Mesothelial cell of epicardium (in vitro differentiated cells): Measurements from ENCODE around the gene RRBP1. TPM values are rescaled to one million over a fixed set of nuclear protein-coding genes. Genes with fewer than 3 reads are reported as not detected.

Source experiments
- DNase-seq, 2 experiments: peaks; one replicate each; pipeline ENCODE4 v3.0.0; 2021; ENCODE audit warnings: low spot score in 2 of 2; ENCODE audit not compliant: unreplicated experiment in 2 of 2
- H3K27ac Mint-ChIP-seq: 2 replicates; pipeline ENCODE4 v1.8.0; 2021; ENCODE audit warnings: mixed read lengths
- H3K27me3 Mint-ChIP-seq: 2 replicates; pipeline ENCODE4 v1.8.0; 2021; ENCODE audit warnings: low read depth, mixed read lengths
- H3K36me3 Mint-ChIP-seq: 2 replicates; pipeline ENCODE4 v1.8.0; 2021; ENCODE audit warnings: mixed read lengths
- H3K4me1 Mint-ChIP-seq: 2 replicates; pipeline ENCODE4 v1.8.0; 2021; ENCODE audit warnings: mixed read lengths
- H3K4me3 Mint-ChIP-seq: 2 replicates; pipeline ENCODE4 v1.8.0; 2021; ENCODE audit warnings: mild to moderate bottlenecking, moderate library complexity, mixed read lengths
- H3K9me3 Mint-ChIP-seq: 2 replicates; pipeline ENCODE4 v1.8.0; 2021; ENCODE audit warnings: mixed read lengths
- total RNA-seq: library from RNA; stranded (reverse); gene quantifications from 3 replicates; pipeline ENCODE4 v1.2.1, GENCODE V29; 2021
- TF ChIP-seq, protein P1 (sequence below): fragments of 200-600 bp; sonication (generic); IDR thresholded peaks from one replicate; pipeline ENCODE4 v1.5.0; 2021; ENCODE audit warnings: antibody characterized with exemption; ENCODE audit not compliant: unreplicated experiment

Gene RRBP1
- total RNA-seq, 1 donor from 2014 or later: 211 TPM

DNA sequence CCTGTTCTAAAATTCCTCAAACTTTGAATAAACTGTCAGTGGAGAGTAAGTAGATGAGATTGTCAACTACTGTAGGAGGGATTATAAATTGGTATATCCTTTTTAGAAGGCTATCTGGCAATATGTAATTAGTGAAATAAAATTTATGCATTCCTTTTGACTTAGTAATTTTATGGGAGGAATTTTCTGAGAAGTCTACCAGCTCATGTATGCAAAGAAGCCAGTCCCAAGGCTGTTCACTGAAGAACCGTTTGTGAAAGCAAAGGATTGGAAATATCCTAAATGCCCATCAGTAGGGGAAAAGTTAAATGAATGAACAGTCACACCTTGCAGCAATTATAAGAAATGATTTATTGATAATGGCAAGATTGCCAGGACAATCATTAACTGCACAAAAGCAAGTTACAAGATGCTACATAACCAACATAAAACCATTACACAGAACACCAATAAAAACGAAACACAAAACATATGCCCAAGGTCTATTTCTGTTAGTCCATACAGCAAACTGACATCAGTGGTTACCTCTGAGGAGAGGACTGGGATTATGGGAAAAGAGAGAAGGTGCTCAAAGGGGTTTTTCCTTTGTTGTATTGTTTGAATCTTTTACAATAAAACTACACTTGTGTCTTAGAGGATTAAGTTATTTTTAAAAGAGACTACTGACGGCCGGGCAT lies 116.7 kb downstream of the RRBP1 start:
- H3K4me1 Mint-ChIP-seq: peaks cover 32% of the 10 kb centered on the region
- TF ChIP-seq, protein P1, sequence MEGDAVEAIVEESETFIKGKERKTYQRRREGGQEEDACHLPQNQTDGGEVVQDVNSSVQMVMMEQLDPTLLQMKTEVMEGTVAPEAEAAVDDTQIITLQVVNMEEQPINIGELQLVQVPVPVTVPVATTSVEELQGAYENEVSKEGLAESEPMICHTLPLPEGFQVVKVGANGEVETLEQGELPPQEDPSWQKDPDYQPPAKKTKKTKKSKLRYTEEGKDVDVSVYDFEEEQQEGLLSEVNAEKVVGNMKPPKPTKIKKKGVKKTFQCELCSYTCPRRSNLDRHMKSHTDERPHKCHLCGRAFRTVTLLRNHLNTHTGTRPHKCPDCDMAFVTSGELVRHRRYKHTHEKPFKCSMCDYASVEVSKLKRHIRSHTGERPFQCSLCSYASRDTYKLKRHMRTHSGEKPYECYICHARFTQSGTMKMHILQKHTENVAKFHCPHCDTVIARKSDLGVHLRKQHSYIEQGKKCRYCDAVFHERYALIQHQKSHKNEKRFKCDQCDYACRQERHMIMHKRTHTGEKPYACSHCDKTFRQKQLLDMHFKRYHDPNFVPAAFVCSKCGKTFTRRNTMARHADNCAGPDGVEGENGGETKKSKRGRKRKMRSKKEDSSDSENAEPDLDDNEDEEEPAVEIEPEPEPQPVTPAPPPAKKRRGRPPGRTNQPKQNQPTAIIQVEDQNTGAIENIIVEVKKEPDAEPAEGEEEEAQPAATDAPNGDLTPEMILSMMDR: no peak
- no peaks in the 10 kb centered on the region for H3K27me3 Mint-ChIP-seq
- H3K36me3 Mint-ChIP-seq: no peaks in the 10 kb centered on the region
- H3K27ac Mint-ChIP-seq: peak overlapping the region; percentile 90
- H3K4me3 Mint-ChIP-seq: no peak overlapping the region
- DNase-seq: no peak
- H3K9me3 Mint-ChIP-seq: no peaks in the 10 kb centered on the region

Other genes with a start within 250 kb of the RRBP1 start
- gene BFSP1, start 150.9 kb downstream of the RRBP1 start, total RNA-seq: 5.2 to 5.8 TPM (median 5.7 TPM) in 3 replicates
- 192 to 199 TPM (median 193 TPM) in 3 replicates for gene DSTN, start 112.2 kb downstream of the RRBP1 start, total RNA-seq
- gene BANF2, start 17.7 kb upstream of the RRBP1 start, total RNA-seq: not detected in 3 replicates